AG20443 (cell line): ENCODE measurements around the gene ABLIM2.

Experiments
- DNase-seq: peaks from one replicate; pipeline ENCODE4 v3.0.0; 2012; ENCODE audit warnings: low spot score, mixed read lengths

Gene ABLIM2

DNA sequence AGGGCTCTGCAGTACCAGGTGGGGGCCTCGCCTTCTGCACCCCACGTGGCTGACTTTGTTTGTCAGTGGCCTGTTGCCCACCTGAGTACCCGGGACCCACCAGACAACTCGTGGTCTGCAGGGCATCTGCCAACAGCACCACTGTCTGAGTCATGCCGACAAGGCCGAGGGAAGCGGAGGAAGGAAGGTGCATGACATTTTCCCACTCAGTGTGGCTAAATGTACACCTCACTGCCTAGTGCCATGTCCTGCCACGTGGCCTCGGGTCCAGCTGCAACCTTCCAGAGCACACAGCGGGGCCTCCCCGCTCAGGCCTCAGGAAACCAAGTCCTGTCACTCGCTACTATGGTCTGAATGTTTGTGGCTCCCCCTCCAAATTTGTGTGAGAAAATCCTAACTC is 22.1 kb downstream of the ABLIM2 start:
- DNase-seq: no peak

- no peak for DNase-seq
Measured at GRCh38 chr4:8135666-8136065, 22.9 kb downstream of the ABLIM2 start.

GRCh38 chr4:8133897-8134563 is 24.6 kb downstream of the ABLIM2 start:
- DNase-seq: no peak

- DNase-seq: peak; percentile 51
Measured at GRCh38 chr4:8132947-8133705, 25.5 kb downstream of the ABLIM2 start.

DNA sequence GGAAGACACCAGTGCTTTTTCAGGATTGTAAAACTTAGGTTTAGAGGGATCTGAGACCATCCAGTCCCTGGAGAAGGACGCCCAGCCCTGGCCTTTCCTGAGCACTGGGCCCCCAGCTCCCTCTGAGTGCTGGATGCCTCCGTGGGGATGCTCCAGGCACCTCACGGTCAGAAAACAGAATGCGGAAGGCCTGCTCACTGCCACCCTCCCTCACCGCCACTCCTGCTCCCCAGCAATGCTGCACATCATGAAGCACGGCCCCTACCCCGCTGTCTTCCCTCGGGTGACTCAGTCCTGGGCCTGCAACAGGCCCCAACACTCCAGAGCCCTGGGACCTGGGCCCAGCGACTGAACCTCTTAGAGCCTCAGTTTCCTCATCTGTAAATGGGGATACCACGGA is 26.2 kb downstream of the ABLIM2 start:
- no peak for DNase-seq

- DNase-seq: no peak
Measured at GRCh38 chr4:8131826-8132225, 26.8 kb downstream of the ABLIM2 start.

GRCh38 chr4:8131210-8131609 is 27.4 kb downstream of the ABLIM2 start:
- DNase-seq: no peak

DNA sequence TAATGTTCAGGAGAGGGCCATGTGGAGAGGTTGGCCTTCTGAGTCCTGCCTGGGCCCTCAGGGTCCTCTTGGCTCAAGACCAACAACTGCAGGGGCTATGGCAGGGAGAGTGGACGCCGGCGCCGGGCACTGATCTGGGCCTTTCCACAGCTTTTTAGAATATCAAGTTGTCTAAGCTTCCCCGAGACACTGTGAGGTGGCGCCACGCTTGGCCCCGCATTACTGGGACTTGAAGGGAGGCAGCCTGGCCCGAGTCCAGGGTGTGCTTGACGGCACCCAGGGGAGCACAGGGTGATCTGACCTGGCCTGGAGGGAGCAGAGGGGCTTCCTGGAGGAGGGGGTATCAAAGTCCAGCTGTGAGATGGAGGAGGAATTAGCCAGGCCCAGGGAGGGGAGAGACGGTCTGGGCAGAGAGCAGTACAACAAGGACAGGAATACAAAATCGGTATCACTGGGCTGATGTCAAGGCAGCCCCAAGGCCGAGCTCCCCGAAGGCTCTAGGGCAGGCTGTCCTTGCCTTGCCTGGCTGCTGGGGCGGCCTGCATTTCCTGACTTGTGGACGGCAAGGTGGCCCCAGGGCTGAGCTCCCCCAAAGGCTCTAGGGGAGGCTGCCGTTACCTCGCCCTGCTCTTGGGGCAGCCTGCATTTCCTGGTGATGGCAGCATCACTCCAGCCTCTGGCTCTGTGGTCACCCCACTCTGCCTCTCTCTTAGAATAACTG is 28.1 kb downstream of the ABLIM2 start:
- no peak for DNase-seq

DNA sequence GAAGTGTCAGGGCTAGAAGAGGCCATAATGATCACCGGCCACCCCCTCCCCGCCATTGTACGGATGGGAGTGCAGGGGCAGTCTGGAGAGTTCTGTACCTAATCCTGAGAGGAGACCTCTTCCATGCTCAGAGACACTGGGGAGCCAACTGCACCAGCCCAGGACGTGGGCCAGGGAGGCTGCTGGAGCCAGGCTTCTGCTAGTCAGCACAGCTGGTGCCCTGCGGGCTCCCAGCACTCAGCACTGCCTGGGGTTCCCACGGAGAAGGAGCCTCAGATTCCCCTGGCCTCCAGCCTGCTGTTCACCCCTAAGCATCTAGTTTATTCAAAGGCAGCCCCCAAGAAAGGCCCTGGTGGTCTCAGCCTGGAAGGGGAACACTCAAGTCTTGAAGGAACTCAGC is 28.8 kb downstream of the ABLIM2 start:
- no peak for DNase-seq

- no peak for DNase-seq
Measured at GRCh38 chr4:8129136-8129535, 29.5 kb downstream of the ABLIM2 start.

GRCh38 chr4:8128100-8128856 is 30.3 kb downstream of the ABLIM2 start:
- no peak for DNase-seq

- DNase-seq: no peak
Measured at GRCh38 chr4:8127051-8127826, 31.4 kb downstream of the ABLIM2 start.

DNA sequence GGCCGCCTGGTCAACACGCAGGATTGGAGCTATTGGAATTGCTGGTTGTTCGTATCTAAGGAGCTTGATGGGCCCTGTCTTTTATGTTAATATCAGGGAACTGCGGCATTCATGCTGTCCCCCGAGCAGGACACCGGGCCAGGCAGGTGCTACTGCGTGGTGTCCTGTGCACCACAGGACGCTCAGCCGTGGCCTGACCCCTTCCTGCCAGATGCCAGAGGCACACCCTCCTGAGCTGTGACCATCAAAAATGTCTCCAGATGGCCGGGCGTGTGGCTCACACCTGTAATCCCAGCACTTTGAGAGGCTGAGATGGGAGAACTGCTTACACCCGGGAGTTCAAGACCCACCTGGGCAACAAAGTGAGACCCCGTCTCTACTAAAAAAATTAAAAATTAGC is 32.1 kb downstream of the ABLIM2 start:
- no peak for DNase-seq

DNA sequence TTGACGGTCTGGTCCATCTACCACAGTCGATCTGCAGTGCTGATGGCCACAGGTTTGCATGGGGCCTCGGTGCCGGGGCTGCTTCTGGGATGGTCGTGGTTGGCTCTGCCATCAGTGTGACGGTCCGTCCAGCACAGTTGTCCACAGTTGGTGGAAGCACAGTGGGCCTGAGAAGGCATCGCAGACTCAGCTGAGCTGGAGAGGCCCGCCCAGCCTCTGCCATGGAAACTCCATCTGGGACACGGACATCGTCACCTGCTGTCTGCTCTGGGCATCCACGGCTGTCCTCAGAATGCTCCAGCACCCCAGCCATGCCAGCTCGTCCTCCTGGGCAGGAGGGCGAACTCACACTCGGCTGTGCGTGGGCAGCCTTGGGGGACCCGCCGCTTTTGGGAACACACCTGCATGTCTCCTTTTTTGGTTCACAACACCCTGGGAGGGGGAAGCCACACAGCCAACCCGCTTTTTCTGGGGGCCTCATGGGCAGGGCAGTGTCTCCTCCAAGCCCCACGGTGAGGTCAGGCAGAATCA is 33.0 kb downstream of the ABLIM2 start:
- no peak for DNase-seq

GRCh38 chr4:8123870-8124269 is 34.7 kb downstream of the ABLIM2 start:
- no peak for DNase-seq

GRCh38 chr4:8123389-8123788 is 35.2 kb downstream of the ABLIM2 start:
- no peak for DNase-seq

DNA sequence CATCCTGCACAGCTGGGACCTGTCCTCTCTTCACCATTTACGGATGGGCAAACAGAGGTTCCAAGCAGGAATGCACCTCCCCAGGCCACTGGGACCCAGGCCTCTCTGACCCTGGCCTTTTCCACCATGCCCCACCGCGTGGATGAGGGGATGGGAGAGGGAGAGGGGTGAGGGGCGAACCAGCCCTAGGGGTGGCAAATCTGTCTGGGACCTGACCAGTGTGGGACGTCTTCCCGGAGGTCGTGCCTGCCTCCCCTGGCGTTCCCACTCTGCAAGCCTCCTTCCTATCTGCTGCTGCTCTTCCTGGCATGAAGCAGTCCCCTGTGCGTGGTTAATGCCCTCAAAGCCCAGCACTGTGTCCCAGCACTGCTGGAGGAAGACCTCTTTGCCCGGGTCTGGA is 35.9 kb downstream of the ABLIM2 start:
- no peak for DNase-seq

DNA sequence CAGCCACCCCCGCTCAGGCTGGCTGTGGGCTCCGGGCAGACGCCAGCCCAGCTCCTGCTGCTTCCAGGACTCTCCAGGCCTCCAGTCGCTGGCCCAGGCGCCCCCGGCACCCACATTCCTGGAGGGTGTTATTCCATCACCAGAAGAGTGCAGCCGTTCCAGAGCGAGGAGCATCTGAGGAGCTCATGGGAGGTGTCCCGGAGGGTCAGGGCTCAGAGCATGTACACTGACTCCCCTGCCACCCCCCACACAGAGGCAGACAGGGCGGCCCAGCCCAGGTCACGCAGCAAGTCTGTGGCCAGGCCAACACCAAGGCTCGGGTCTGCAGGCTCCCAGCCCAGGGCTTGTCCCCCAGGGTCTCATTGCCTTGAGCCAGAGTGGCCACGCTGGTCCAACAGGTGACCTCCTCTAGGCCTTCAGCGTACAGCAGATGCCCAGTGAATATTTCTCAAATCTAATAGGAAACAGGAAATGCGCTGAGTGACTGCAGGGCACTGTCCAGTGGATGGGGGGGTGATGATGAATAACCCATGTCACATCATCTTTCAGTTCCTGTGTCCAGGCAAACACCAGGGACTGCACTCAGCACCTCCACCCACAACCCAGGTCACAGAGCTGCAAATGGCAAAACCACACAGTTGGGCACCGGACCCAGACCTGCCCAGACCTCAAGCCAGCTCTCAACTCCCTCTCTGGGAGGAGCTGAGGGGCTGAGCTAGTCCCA is 37.2 kb downstream of the ABLIM2 start:
- DNase-seq: no peak

GRCh38 chr4:8120501-8120900 is 38.1 kb downstream of the ABLIM2 start:
- DNase-seq: no peak

- no peak for DNase-seq
Measured at GRCh38 chr4:8119877-8120276, 38.7 kb downstream of the ABLIM2 start.

- no peak for DNase-seq
Measured at GRCh38 chr4:8118531-8118930, 40.1 kb downstream of the ABLIM2 start.
